Endodermal cell (in vitro differentiated cells): ENCODE measurements around the gene CADM1. TPM values are rescaled to one million over a fixed set of nuclear protein-coding genes. Genes with fewer than 3 reads are reported as not detected.

Experiments
- DNase-seq: peaks from one replicate; pipeline ENCODE4 v3.0.0-alpha.2; 2017
- H3K27ac ChIP-seq: 2 replicates; pipeline ENCODE4 v1.5.1; 2013; ENCODE audit warnings: mild to moderate bottlenecking, low read depth, low read length, moderate library complexity
- H3K27me3 ChIP-seq: 2 replicates; pipeline ENCODE4 v1.6.1; 2013; ENCODE audit warnings: mild to moderate bottlenecking, low read length, moderate library complexity; ENCODE audit not compliant: insufficient read depth, control insufficient read depth, poor library complexity, severe bottlenecking
- H3K36me3 ChIP-seq: 2 replicates; pipeline ENCODE4 v1.7.0; 2013; ENCODE audit warnings: mild to moderate bottlenecking, low read length, moderate library complexity; ENCODE audit not compliant: control insufficient read depth, insufficient read depth
- H3K4me1 ChIP-seq: one replicate; pipeline ENCODE4 v1.7.0; 2013; ENCODE audit warnings: low read length; ENCODE audit not compliant: control insufficient read depth, insufficient read depth
- H3K4me3 ChIP-seq: 2 replicates; pipeline ENCODE4 v1.5.1; 2013; ENCODE audit warnings: mild to moderate bottlenecking, low read length, moderate library complexity
- H3K9ac ChIP-seq: 2 replicates; pipeline ENCODE4 v1.6.1; 2013; ENCODE audit warnings: mild to moderate bottlenecking, low read length, moderate library complexity; ENCODE audit not compliant: poor library complexity, severe bottlenecking; ENCODE audit errors: extremely low read depth
- H3K9me3 ChIP-seq: 2 replicates; pipeline ENCODE4 v1.6.1; 2013; ENCODE audit warnings: mild to moderate bottlenecking, low read length, moderate library complexity; ENCODE audit not compliant: control insufficient read depth
- H3K27ac Mint-ChIP-seq: 2 replicates; pipeline ENCODE4 v1.8.0; 2020; ENCODE audit warnings: mixed read lengths
- H3K27me3 Mint-ChIP-seq: 2 replicates; pipeline ENCODE4 v1.8.0; 2021; ENCODE audit warnings: mild to moderate bottlenecking, mixed read lengths; ENCODE audit not compliant: insufficient read depth
- H3K36me3 Mint-ChIP-seq: 2 replicates; pipeline ENCODE4 v1.8.0; 2020; ENCODE audit warnings: low read depth, mixed read lengths
- H3K4me1 Mint-ChIP-seq: 2 replicates; pipeline ENCODE4 v1.8.0; 2020; ENCODE audit warnings: mixed read lengths
- H3K4me3 Mint-ChIP-seq: 2 replicates; pipeline ENCODE4 v1.8.0; 2020; ENCODE audit warnings: mild to moderate bottlenecking, moderate library complexity, mixed read lengths
- H3K9me3 Mint-ChIP-seq: 2 replicates; pipeline ENCODE4 v1.8.0; 2020; ENCODE audit warnings: mild to moderate bottlenecking, mixed read lengths
- WGBS, 2 experiments: methylation state at CpG; one replicate each; pipeline versions ENCODE4 v1.1.5 to v1.1.7; 2013; ENCODE audit warnings: missing lambda C conversion rate in 2 of 2, mixed read lengths in 1 of 2; ENCODE audit not compliant: insufficient coverage in 1 of 2, insufficient read length in 1 of 2; 5-methylcytosine and 5-hydroxymethylcytosine counted together
- total RNA-seq, 2 donors: library from RNA; stranded (reverse); fragmentation: NEBNext Ultra II Directional in 1 of 2; extraction: Animal tissue kit (Norgen Biotek cat#: 25700) in 1 of 2; gene quantifications; 2 replicates in 1 of 2; 3 replicates in 1 of 2; pipeline ENCODE4 v1.2.1, GENCODE V29; 2021
- TF ChIP-seq, protein P1 (sequence below): fragments of 200-600 bp; sonication (generic); conservative IDR thresholded peaks from 2 replicates; pipeline ENCODE4 v1.5.0; 2021; ENCODE audit warnings: antibody characterized with exemption, mild to moderate bottlenecking

Gene CADM1
- total RNA-seq, 2 donors from 2014 or later = 76.3 to 88.2 TPM

DNA sequence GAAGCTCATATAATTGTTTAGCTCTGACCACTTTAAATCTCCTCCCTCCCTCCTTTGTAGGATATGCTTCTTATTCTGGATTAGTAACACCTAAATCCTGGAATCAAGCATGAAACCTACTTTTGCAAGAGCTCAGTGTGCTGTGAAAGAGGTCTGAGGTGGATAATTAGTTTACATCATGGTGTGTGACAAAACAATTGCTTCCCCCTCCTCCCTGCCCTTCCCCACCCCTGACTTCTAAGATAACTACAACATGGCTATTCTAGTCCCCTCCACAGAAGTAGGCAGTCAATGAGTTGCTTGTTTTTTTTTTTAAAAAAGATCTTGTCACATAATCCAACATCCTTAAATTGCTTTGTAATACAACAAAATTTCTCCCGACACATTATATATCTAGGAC lies 314.0 kb downstream of the CADM1 start:
- Mint-ChIP-seq H3K4me3 (no peak overlapping the region), H3K4me1 (peaks cover 30% of the 10 kb centered on the region), H3K9me3 (no peaks in the 10 kb centered on the region), H3K27me3 (no peaks in the 10 kb centered on the region), H3K36me3 (no peaks in the 10 kb centered on the region), H3K27ac (peak overlapping the region; percentile 10)
- Histone ChIP-seq H3K9me3 (no peaks in the 10 kb centered on the region), H3K9ac (no peak overlapping the region), H3K4me3 (no peak overlapping the region), H3K27ac (no peak overlapping the region), H3K36me3 (no peaks in the 10 kb centered on the region), H3K4me1 (peaks cover 7% of the 10 kb centered on the region), H3K27me3 (no peaks in the 10 kb centered on the region)
- TF ChIP-seq, protein P1, sequence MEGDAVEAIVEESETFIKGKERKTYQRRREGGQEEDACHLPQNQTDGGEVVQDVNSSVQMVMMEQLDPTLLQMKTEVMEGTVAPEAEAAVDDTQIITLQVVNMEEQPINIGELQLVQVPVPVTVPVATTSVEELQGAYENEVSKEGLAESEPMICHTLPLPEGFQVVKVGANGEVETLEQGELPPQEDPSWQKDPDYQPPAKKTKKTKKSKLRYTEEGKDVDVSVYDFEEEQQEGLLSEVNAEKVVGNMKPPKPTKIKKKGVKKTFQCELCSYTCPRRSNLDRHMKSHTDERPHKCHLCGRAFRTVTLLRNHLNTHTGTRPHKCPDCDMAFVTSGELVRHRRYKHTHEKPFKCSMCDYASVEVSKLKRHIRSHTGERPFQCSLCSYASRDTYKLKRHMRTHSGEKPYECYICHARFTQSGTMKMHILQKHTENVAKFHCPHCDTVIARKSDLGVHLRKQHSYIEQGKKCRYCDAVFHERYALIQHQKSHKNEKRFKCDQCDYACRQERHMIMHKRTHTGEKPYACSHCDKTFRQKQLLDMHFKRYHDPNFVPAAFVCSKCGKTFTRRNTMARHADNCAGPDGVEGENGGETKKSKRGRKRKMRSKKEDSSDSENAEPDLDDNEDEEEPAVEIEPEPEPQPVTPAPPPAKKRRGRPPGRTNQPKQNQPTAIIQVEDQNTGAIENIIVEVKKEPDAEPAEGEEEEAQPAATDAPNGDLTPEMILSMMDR = no peak
- DNase-seq = no peak
- 93 to 100% methylated on average over 1 of the region's 1 CpG for WGBS, 2 experiments

DNA sequence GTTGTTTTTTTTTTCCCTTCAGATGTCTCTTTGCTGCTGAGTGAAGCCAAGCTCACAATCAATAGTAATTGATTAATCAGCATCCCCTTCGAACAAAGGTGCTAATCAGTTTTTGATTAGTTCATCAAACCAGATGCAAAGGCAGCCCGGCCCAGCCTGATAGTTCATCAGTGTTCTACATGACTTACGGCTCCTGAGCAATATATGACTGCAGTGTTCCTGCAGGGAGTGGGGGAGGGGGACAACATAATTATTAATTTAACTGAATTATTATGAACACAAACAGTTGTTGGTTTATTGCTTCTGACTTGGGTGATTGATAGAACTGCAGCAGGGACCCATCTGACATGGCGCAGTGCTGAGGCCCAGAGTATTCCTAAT lies 315.3 kb downstream of the CADM1 start:
- WGBS, 2 experiments = 83 to 95% methylated on average over 1 to 4 of the region's 4 CpGs

DNA sequence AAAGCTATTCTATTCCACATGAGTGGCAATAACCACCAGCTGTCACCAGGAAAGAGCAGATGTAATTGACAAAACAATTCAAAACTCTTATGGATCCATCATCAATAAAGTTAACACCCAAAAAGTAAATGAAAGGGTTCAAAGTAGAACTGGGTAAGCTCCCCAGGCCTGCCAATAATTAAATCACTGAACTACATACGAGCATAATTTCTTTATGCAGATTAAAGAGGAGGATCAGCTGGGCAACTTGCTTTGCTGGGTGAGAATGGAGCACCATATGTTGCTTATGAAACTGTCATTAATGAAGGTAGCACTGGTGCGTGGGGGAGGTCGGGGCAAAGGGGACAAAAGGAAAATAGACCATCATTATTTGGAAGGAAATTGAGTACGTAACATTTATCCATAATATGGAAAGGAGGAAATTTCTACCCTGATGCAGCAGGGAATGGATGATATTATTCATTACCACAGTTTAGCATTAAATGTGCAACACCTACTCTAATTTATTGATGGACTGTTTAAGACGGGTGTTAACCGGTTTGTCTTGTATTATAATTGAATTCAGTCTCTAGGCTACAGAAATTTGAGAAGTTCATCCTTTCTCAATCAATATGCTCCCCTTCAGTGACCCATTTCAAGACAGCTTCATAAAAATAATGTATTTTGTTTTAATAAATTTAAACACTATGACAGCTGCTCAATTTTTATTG lies 315.9 kb downstream of the CADM1 start:
- DNase-seq = no peak
- Histone ChIP-seq H3K4me3 (no peak overlapping the region), H3K9ac (no peak overlapping the region), H3K4me1 (peaks cover 7% of the 10 kb centered on the region), H3K9me3 (no peaks in the 10 kb centered on the region), H3K27me3 (no peaks in the 10 kb centered on the region), H3K27ac (no peak overlapping the region), H3K36me3 (no peaks in the 10 kb centered on the region)
- TF ChIP-seq, protein P1 = no peak
- H3K4me1 Mint-ChIP-seq = peaks cover 22% of the 10 kb centered on the region
- no peaks in the 10 kb centered on the region for H3K36me3 Mint-ChIP-seq
- H3K4me3 Mint-ChIP-seq = no peak overlapping the region
- 93 to 100% methylated on average over 3 to 6 of the region's 6 CpGs for WGBS, 2 experiments
- no peak overlapping the region for H3K27ac Mint-ChIP-seq
- H3K27me3 Mint-ChIP-seq = no peaks in the 10 kb centered on the region
- H3K9me3 Mint-ChIP-seq = no peaks in the 10 kb centered on the region

More for the DNA sequence above, 315.3 kb downstream of the CADM1 start:
- TF ChIP-seq, protein P1 = no peak
- Histone ChIP-seq H3K27me3 (no peaks in the 10 kb centered on the region), H3K36me3 (no peaks in the 10 kb centered on the region), H3K9ac (no peak overlapping the region), H3K4me3 (no peak overlapping the region), H3K4me1 (peaks cover 7% of the 10 kb centered on the region), H3K9me3 (no peaks in the 10 kb centered on the region), H3K27ac (no peak overlapping the region)
- DNase-seq = no peak
- no peak overlapping the region for H3K27ac Mint-ChIP-seq
- no peaks in the 10 kb centered on the region for H3K36me3 Mint-ChIP-seq
- no peak overlapping the region for H3K4me3 Mint-ChIP-seq
- no peaks in the 10 kb centered on the region for H3K9me3 Mint-ChIP-seq
- H3K27me3 Mint-ChIP-seq = no peaks in the 10 kb centered on the region
- peaks cover 22% of the 10 kb centered on the region for H3K4me1 Mint-ChIP-seq
